Neuronal stem cell (in vitro differentiated cells): ENCODE data around the gene IL17D.

ENCODE experiments used
- DNase-seq: peaks from one replicate; pipeline ENCODE4 v3.0.0-alpha.2; 2013; ENCODE audit warnings: low spot score
- H2AFZ ChIP-seq: one replicate; pipeline ENCODE4 v1.6.1; 2013; ENCODE audit warnings: mild to moderate bottlenecking, low read length, inconsistent platforms
- H2AK5ac ChIP-seq: 2 replicates; pipeline ENCODE4 v1.6.1; 2013; ENCODE audit warnings: low read depth, mild to moderate bottlenecking, inconsistent platforms, low read length, moderate library complexity, mixed read lengths
- H2BK120ac ChIP-seq: 2 replicates; pipeline ENCODE4 v1.6.1; 2013; ENCODE audit warnings: low read depth, mild to moderate bottlenecking, inconsistent platforms, low read length, moderate library complexity, mixed read lengths
- H2BK12ac ChIP-seq: one replicate; pipeline ENCODE4 v1.6.1; 2013; ENCODE audit warnings: low read length, inconsistent platforms
- H2BK15ac ChIP-seq: 2 replicates; pipeline ENCODE4 v1.6.1; 2013; ENCODE audit warnings: mild to moderate bottlenecking, low read length, inconsistent platforms, mixed read lengths
- H2BK5ac ChIP-seq: one replicate; pipeline ENCODE4 v1.6.1; 2013; ENCODE audit warnings: inconsistent platforms, mild to moderate bottlenecking, low read length, moderate library complexity
- H3K14ac ChIP-seq: one replicate; pipeline ENCODE4 v1.6.1; 2013; ENCODE audit warnings: low read length, inconsistent platforms
- H3K18ac ChIP-seq: 2 replicates; pipeline ENCODE4 v1.6.1; 2013; ENCODE audit warnings: low read length, inconsistent platforms
- H3K23ac ChIP-seq: 2 replicates; pipeline ENCODE4 v1.6.1; 2013; ENCODE audit warnings: low read depth, mild to moderate bottlenecking, mixed read lengths, low read length, inconsistent platforms; ENCODE audit not compliant: poor library complexity
- H3K27ac ChIP-seq: replicated peaks from 3 replicates; pipeline ENCODE4 v1.5.1; 2013; ENCODE audit warnings: low read length, inconsistent platforms
- H3K27me3 ChIP-seq, 3 experiments: 2 replicates each; pipeline ENCODE4 v1.6.1; 2013; ENCODE audit warnings: low read length in 3 of 3, mild to moderate bottlenecking in 2 of 3, inconsistent platforms in 1 of 3, low read depth in 1 of 3, mixed read lengths in 1 of 3, moderate library complexity in 1 of 3; ENCODE audit not compliant: control insufficient read depth in 3 of 3, insufficient read depth in 3 of 3
- H3K36me3 ChIP-seq, 2 donors: replicated peaks in 1 of 2; 2 replicates each; pipeline ENCODE4 v1.6.1; 2013; ENCODE audit warnings: low read length in 2 of 2; ENCODE audit not compliant: control insufficient read depth in 2 of 2, insufficient read depth in 2 of 2
- H3K4ac ChIP-seq: 2 replicates; pipeline ENCODE4 v1.6.1; 2013; ENCODE audit warnings: inconsistent platforms, mild to moderate bottlenecking, low read length, moderate library complexity
- H3K4me1 ChIP-seq, 2 donors: 1 replicate in 1 of 2; 2 replicates in 1 of 2; pipeline ENCODE4 v1.6.1; 2013; ENCODE audit warnings: low read length in 2 of 2, low read depth in 1 of 2; ENCODE audit not compliant: control insufficient read depth in 2 of 2, insufficient read depth in 1 of 2
- H3K4me2 ChIP-seq: one replicate; pipeline ENCODE4 v1.6.1; 2013; ENCODE audit warnings: mild to moderate bottlenecking, low read length, inconsistent platforms; ENCODE audit not compliant: insufficient read depth, poor library complexity, severe bottlenecking
- H3K4me3 ChIP-seq, 2 donors: 2 replicates each; pipeline ENCODE4 v1.5.1; 2013; ENCODE audit warnings: low read length in 2 of 2, mild to moderate bottlenecking in 2 of 2, inconsistent platforms in 1 of 2, moderate library complexity in 1 of 2
- H3K79me1 ChIP-seq: one replicate; pipeline ENCODE4 v1.6.1; 2013; ENCODE audit warnings: low read depth, mild to moderate bottlenecking, inconsistent platforms, low read length, moderate library complexity
- H3K9ac ChIP-seq: one replicate; pipeline ENCODE4 v1.6.1; 2013; ENCODE audit warnings: mild to moderate bottlenecking, low read depth, low read length, inconsistent platforms; ENCODE audit not compliant: poor library complexity
- H3K9me3 ChIP-seq, 2 donors: replicated peaks in 1 of 2; 2 replicates each; pipeline versions ENCODE3 to v1.6.1; 2013; ENCODE audit warnings: low read length in 2 of 2, mild to moderate bottlenecking in 2 of 2, inconsistent platforms in 1 of 2, low read depth in 1 of 2, mixed read lengths in 1 of 2, moderate library complexity in 1 of 2; ENCODE audit not compliant: control insufficient read depth in 2 of 2, insufficient read depth in 1 of 2
- H4K8ac ChIP-seq: one replicate; pipeline ENCODE4 v1.6.1; 2013; ENCODE audit warnings: low read depth, mild to moderate bottlenecking, inconsistent platforms, low read length, moderate library complexity
- H4K91ac ChIP-seq: one replicate; pipeline ENCODE4 v1.6.1; 2013; ENCODE audit warnings: low read length, low read depth, mild to moderate bottlenecking, inconsistent platforms; ENCODE audit not compliant: poor library complexity
- WGBS, 2 donors: extraction: QIAGEN DNeasy Blood & Tissue Kit; methylation state at CpG; one replicate each; pipeline ENCODE4 v1.1.7; 2013; ENCODE audit warnings: missing lambda C conversion rate in 2 of 2, mixed read lengths in 1 of 2; ENCODE audit not compliant: insufficient read length in 2 of 2, insufficient replicate concordance in 1 of 2; ENCODE audit errors: extremely low coverage in 2 of 2; 5-methylcytosine and 5-hydroxymethylcytosine counted together

The IL17D gene

DNA sequence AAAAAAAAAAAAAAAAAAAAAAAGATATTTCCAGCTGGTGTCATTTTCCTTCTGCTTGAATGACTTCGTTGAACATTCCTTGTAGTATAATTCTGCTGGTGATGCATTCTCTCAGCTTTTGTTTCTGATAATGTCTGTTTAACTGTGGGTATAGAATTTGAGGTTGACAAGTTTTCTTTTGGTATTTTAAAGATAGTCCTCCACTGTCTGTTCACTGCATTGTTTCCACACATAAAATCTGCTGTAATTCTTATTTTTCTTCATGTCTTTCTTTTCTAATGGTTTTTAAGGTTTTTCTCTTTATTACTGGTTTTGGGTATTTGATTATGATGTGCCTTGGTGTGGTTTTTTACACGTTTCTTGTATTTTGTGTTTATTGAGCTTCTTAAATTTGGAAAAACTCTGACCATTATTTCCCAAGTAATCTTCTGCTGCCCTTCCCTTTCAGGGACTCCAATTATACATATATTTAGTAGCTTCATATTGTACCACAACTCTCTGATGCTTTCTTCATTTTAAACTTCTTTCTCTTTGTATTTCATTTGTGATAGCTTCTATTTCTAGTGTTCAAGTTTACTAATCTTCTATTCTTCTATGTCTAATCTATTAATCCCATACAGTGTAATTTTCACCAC, 63.9 kb downstream of the IL17D start:
- no peak overlapping the region for H3K27ac ChIP-seq
- no peak overlapping the region for H3K14ac ChIP-seq
- no peak overlapping the region for H4K91ac ChIP-seq
- H3K4me2 ChIP-seq: no peak overlapping the region
- no peak overlapping the region for H3K18ac ChIP-seq
- no peak overlapping the region for H4K8ac ChIP-seq
- H3K36me3 ChIP-seq: peaks cover 2 to 14% of the 10 kb centered on the region in 2 donors
- H3K4ac ChIP-seq: no peak overlapping the region
- no peak overlapping the region for H2AK5ac ChIP-seq
- H2AFZ ChIP-seq: no peak overlapping the region
- H3K23ac ChIP-seq: no peak overlapping the region
- H2BK12ac ChIP-seq: no peak overlapping the region
- H3K4me1 ChIP-seq: peaks cover 2 to 3% of the 10 kb centered on the region in 2 donors
- WGBS, 2 donors: no CpG with 5 or more reads among the region's 2 CpGs
- H3K9me3 ChIP-seq: peaks cover 7 to 31% of the 10 kb centered on the region in 2 donors
- no peak for DNase-seq
- H3K79me1 ChIP-seq: peaks cover 2% of the 10 kb centered on the region
- H2BK15ac ChIP-seq: no peak overlapping the region
- no peak overlapping the region for H3K4me3 ChIP-seq
- no peak overlapping the region for H2BK5ac ChIP-seq
- no peaks in the 10 kb centered on the region for H3K27me3 ChIP-seq
- H2BK120ac ChIP-seq: no peak overlapping the region
- no peak overlapping the region for H3K9ac ChIP-seq

GRCh38 chr13:20769091-20769490, 65.6 kb downstream of the IL17D start:
- Histone ChIP-seq H3K36me3 (peaks cover 2 to 14% of the 10 kb centered on the region in 2 donors), H4K8ac (no peak overlapping the region), H2BK15ac (no peak overlapping the region), H4K91ac (no peak overlapping the region), H3K4ac (no peak overlapping the region), H2BK5ac (no peak overlapping the region), H2AK5ac (no peak overlapping the region), H2AFZ (no peak overlapping the region), H3K9me3 (peaks cover 7 to 31% of the 10 kb centered on the region in 2 donors), H2BK12ac (no peak overlapping the region), H3K23ac (no peak overlapping the region), H3K18ac (no peak overlapping the region), H2BK120ac (no peak overlapping the region), H3K9ac (no peak overlapping the region), H3K4me1 (peaks cover 4 to 5% of the 10 kb centered on the region in 2 donors), H3K27ac (no peak overlapping the region), H3K4me2 (no peak overlapping the region), H3K14ac (no peak overlapping the region), H3K27me3 (no peaks in the 10 kb centered on the region), H3K4me3 (no peak overlapping the region), H3K79me1 (peaks cover 3% of the 10 kb centered on the region)
- WGBS, 2 donors: no CpG with 5 or more reads among the region's 2 CpGs
- no peak for DNase-seq

- H3K18ac ChIP-seq: no peak overlapping the region
- no peak overlapping the region for H3K4me3 ChIP-seq
- whole genome bisulfite sequencing, 2 donors: no CpG with 5 or more reads among the region's 1 CpG
These were observed 66.3 kb downstream of the IL17D start for GRCh38 chr13:20769834-20770233.

More at GRCh38 chr13:20769834-20770233, 66.3 kb downstream of the IL17D start:
- Histone ChIP-seq H3K27me3 (no peaks in the 10 kb centered on the region), H3K4me1 (peaks cover 4 to 5% of the 10 kb centered on the region in 2 donors), H3K9ac (no peak overlapping the region), H4K91ac (no peak overlapping the region), H3K9me3 (peaks cover 7 to 31% of the 10 kb centered on the region in 2 donors), H3K4ac (no peak overlapping the region), H2BK15ac (no peak overlapping the region), H3K14ac (no peak overlapping the region), H4K8ac (no peak overlapping the region), H2BK12ac (no peak overlapping the region), H3K4me2 (no peak overlapping the region), H2BK120ac (no peak overlapping the region), H3K23ac (no peak overlapping the region), H2AK5ac (no peak overlapping the region), H2BK5ac (no peak overlapping the region), H3K79me1 (peaks cover 3% of the 10 kb centered on the region), H3K36me3 (peaks cover 2 to 14% of the 10 kb centered on the region in 2 donors), H3K27ac (no peak overlapping the region), H2AFZ (no peak overlapping the region)
- DNase-seq: no peak
